Coronary artery (tissue), 2 donors: ENCODE results near the gene CD300LF.

ENCODE experiments used
- DNase-seq: peaks from one replicate; pipeline ENCODE4 v3.0.0-alpha.2; 2017; ENCODE audit warnings: low spot score
- H3K27ac ChIP-seq, 2 donors: fragments of 200-600 bp; sonication (generic); one replicate each; pipeline ENCODE4 v1.5.1; 2016 to 2019
- H3K4me3 ChIP-seq: fragments of 200-600 bp; sonication (generic); 2 replicates; pipeline ENCODE4 v1.5.1; 2016; ENCODE audit warnings: mild to moderate bottlenecking, moderate library complexity
- TF ChIP-seq, protein P1 (sequence below): fragments of 200-600 bp; sonication (generic); IDR thresholded peaks from one replicate; pipeline ENCODE4 v1.5.1; 2019; ENCODE audit warnings: antibody characterized with exemption

Gene CD300LF

GRCh38 chr17:74742153-74742515 lies 29.4 kb upstream of the CD300LF start:
- DNase-seq, result no peak
- no peak overlapping the region for H3K4me3 ChIP-seq
- no peak overlapping the region for H3K27ac ChIP-seq
- TF ChIP-seq, protein P1, sequence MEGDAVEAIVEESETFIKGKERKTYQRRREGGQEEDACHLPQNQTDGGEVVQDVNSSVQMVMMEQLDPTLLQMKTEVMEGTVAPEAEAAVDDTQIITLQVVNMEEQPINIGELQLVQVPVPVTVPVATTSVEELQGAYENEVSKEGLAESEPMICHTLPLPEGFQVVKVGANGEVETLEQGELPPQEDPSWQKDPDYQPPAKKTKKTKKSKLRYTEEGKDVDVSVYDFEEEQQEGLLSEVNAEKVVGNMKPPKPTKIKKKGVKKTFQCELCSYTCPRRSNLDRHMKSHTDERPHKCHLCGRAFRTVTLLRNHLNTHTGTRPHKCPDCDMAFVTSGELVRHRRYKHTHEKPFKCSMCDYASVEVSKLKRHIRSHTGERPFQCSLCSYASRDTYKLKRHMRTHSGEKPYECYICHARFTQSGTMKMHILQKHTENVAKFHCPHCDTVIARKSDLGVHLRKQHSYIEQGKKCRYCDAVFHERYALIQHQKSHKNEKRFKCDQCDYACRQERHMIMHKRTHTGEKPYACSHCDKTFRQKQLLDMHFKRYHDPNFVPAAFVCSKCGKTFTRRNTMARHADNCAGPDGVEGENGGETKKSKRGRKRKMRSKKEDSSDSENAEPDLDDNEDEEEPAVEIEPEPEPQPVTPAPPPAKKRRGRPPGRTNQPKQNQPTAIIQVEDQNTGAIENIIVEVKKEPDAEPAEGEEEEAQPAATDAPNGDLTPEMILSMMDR, result no peak

DNA sequence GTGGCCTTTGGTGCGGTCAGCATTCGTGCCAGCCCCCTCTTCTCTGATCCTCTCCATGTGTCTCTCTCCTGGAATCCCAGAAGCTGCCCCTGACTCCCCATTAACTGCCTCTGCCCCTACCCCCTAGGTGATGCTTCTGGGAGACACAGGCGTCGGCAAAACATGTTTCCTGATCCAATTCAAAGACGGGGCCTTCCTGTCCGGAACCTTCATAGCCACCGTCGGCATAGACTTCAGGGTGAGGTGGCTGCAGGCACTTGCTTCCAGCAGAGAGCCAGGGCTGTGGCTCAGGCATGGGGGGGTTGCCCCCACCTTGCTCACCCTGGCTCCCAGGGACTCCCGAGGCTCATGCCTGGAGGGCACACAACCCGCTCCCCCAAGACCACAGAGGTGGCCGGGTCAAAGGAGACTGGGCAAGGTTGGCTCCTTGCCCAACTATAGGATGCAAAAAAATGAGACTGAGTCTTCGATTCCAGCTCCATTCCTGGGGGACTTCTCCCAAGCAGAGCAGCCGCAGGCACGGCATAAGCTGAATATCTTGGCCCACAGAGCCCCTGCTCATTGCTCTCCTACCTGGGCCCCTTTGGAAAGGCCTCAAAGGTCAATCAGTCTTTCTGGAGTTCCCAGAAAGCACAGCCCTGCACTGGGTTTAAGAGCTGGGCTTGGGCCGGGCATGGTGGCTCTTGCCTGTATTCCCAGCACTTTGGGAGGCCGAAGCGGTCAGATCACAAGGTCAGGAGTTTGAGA lies 28.1 kb upstream of the CD300LF start:
- H3K27ac ChIP-seq, result no peak overlapping the region
- TF ChIP-seq, protein P1, result no peak
- H3K4me3 ChIP-seq, result no peak overlapping the region
- DNase-seq, result no peak

GRCh38 chr17:74740173-74740572 lies 27.4 kb upstream of the CD300LF start:
- DNase-seq, result no peak
- TF ChIP-seq, protein P1, result no peak
- no peak overlapping the region for H3K4me3 ChIP-seq
- H3K27ac ChIP-seq, result no peak overlapping the region

- no peak for DNase-seq
- TF ChIP-seq, protein P1, result no peak
- H3K27ac ChIP-seq, result no peak overlapping the region
- no peak overlapping the region for H3K4me3 ChIP-seq
These were observed 26.6 kb upstream of the CD300LF start for GRCh38 chr17:74739227-74739831.

GRCh38 chr17:74738051-74738996 lies 25.6 kb upstream of the CD300LF start:
- peak overlapping the region; percentile 64 for H3K4me3 ChIP-seq
- DNase-seq, result no peak
- no peak overlapping the region for H3K27ac ChIP-seq
- TF ChIP-seq, protein P1, result no peak

GRCh38 chr17:74737299-74738050 lies 24.8 kb upstream of the CD300LF start:
- DNase-seq, result no peak
- H3K27ac ChIP-seq, result no peak overlapping the region
- H3K4me3 ChIP-seq, result peak overlapping the region; percentile 64
- TF ChIP-seq, protein P1, result no peak
